Erythroblast (primary cell): ENCODE measurements around the gene SPNS2.

ENCODE experiments used
- GATA1 ChIP-seq: IDR thresholded peaks from 2 replicates; pipeline ENCODE4 v1.6.1; 2011; ENCODE audit warnings: low read depth, mild to moderate bottlenecking, control low read depth, low read length, moderate library complexity
- POLR2A ChIP-seq: IDR thresholded peaks from 2 replicates; pipeline ENCODE4 v1.6.1; 2011; ENCODE audit warnings: mild to moderate bottlenecking, low read length

DNA sequence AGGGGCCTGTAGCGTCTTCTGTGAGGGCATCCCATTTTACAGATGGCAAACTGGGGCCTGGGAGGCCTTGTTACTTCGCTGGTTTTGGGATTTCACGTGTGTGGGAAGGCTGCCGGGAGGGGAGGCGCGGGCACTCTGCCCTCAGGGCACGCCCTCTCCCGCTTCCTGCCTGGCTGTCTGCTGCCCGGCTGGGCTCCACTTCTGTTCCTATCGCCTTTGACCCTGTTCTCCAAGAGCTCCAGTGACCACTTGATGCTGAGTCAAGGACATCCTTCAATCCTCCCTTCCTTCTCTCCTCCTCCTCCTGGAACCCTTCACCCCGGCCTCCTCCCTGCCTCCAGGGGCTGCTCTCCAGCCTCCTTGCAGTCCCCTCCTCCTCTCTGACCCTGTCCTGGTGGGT is 48.9 kb upstream of the SPNS2 start:
- TF ChIP-seq POLR2A (no peak), GATA1 (no peak)
